Measurements from ENCODE around the gene LEAP2.

GRCh38 chr5:132828846-132829494 lies 44.5 kb upstream of the LEAP2 start:
- TF ChIP-seq CTCF (IDR thresholded peaks at IDR 0.05), result no peak
- no peak for TF ChIP-seq POLR2A (IDR thresholded peaks at IDR 0.05)
- no peak for TF ChIP-seq POLR2AphosphoS5 (IDR thresholded peaks at IDR 0.05; ENCODE audit: insufficient read depth in 1 of 2, low read depth in 1 of 2)

Measured in vagina (tissue), 2 donors.